ENCODE results near the gene SCN8A.

DNA sequence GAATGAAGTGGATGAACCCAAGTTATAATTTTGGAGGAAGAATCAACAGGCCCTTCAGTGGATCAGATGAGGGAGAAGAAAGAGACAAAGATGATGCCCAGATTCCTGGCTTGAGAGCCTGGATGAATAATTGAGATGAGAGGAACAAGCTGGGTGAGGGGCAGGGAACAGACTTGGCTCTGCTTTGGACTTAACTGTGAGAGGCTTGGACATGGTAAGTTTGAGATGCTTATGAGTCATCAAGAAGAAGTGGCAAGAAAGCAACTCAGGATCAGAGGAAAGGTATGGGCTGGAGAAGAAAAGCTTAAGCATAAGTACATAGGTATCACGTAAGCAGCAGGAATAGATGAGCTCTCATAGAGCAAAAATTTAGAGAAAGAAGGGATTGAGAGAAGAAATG is 202.2 kb downstream of the SCN8A start:
- TF ChIP-seq, protein P1, sequence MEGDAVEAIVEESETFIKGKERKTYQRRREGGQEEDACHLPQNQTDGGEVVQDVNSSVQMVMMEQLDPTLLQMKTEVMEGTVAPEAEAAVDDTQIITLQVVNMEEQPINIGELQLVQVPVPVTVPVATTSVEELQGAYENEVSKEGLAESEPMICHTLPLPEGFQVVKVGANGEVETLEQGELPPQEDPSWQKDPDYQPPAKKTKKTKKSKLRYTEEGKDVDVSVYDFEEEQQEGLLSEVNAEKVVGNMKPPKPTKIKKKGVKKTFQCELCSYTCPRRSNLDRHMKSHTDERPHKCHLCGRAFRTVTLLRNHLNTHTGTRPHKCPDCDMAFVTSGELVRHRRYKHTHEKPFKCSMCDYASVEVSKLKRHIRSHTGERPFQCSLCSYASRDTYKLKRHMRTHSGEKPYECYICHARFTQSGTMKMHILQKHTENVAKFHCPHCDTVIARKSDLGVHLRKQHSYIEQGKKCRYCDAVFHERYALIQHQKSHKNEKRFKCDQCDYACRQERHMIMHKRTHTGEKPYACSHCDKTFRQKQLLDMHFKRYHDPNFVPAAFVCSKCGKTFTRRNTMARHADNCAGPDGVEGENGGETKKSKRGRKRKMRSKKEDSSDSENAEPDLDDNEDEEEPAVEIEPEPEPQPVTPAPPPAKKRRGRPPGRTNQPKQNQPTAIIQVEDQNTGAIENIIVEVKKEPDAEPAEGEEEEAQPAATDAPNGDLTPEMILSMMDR (IDR thresholded peaks at IDR 0.05; ENCODE audit: low read length) = no peak
- TF ChIP-seq EZH2 (optimal IDR thresholded peaks at IDR 0.05; ENCODE audit: low read depth, low read length) (no peak), EZH2phosphoT487 (IDR thresholded peaks at IDR 0.05; ENCODE audit: low read length) (no peak)

All from MM.1S (cell line).